A549 treated with CpdA at 1 μM for 4 hours (cell line): ENCODE measurements around the gene CELF2. TPM values are rescaled to one million over a fixed set of nuclear protein-coding genes. Genes with fewer than 3 reads are reported as not detected.

Source experiments
- total RNA-seq: library from RNA; stranded (reverse); fragments of 200-300 nt; extraction: Qiagen RNA extraction; gene quantifications from 5 replicates; pipeline ENCODE4 v1.2.3, GENCODE V29; 2022; ENCODE audit warnings: low read depth

The CELF2 gene
- total RNA-seq: 0.02 to 0.05 TPM (median 0.02 TPM) in 3 of 5 replicates, not detected in the others

GRCh38 chr10:11017570-11018431 is at the start of gene CELF2:
CELF2 (plus strand) TSS chr10:11017872; CDS start chr10:11018090, 218 bp downstream.

